HCT116 (cell line): ENCODE results near the gene BNC2. TPM values are rescaled to one million over a fixed set of nuclear protein-coding genes. Genes with fewer than 3 reads are reported as not detected.

Experiments used
- ATAC-seq: fragments of 200-7000 bp; cut with Tn5 transposase; 2 replicates; pipeline ENCODE4 v1.9.1; 2020; ENCODE audit warnings: mild to moderate bottlenecking, moderate library complexity
- BruUV-seq: library from RNA; stranded (reverse); fragments of 400-500 nt; replicated peaks from 2 replicates; lab custom pipeline; 2021; lab: Mats Ljungman, UMichigan
- CTCF ChIA-PET: fragments of 300-600 bp; sonication (Branson Sonifier 250); formaldehyde crosslinking; loops from one replicate; lab custom pipeline; 2021; ENCODE audit warnings: antibody characterized with exemption; lab: Charles Lee
- POLR2A ChIA-PET: fragments of 300-600, 350-600 bp; sonication (Branson Sonifier 250); formaldehyde crosslinking; loops from one replicate; lab custom pipeline; 2021; ENCODE audit warnings: antibody characterized with exemption; lab: Charles Lee
- RAD21 ChIA-PET, 2 experiments: fragments of 300-600 bp; sonication (Branson Sonifier 250); formaldehyde crosslinking; loops; one replicate each; lab custom pipeline; 2023; ENCODE audit warnings: low total read pairs in 2 of 2; ENCODE audit not compliant: uncharacterized antibody in 2 of 2, unreplicated experiment in 2 of 2, low non-redundant PET in 1 of 2; lab: Charles Lee
- DNase-seq: peaks from one replicate; pipeline ENCODE4 v3.0.0-alpha.2; 2010; ENCODE audit warnings: low read depth, low spot score
- H2AFZ ChIP-seq: fragments of 200-600 bp; shearing (Covaris generic), sonication (generic); 2 replicates; pipeline ENCODE4 v1.6.1; 2017; ENCODE audit warnings: low read depth, mixed run types, mixed read lengths, antibody characterized with exemption, low read length; ENCODE audit not compliant: poor library complexity, severe bottlenecking
- H3K27ac ChIP-seq: 2 replicates; pipeline ENCODE4 v1.5.1; 2012; ENCODE audit warnings: low read depth, low read length
- H3K27me3 ChIP-seq: fragments of 200-600 bp; sonication (generic); 2 replicates; pipeline ENCODE4 v1.6.1; 2016; ENCODE audit warnings: mixed run types, low read length, mixed read lengths; ENCODE audit not compliant: insufficient read depth
- H3K36me3 ChIP-seq, 2 experiments: fragments of 200-500 bp in 1 of 2; fragments of 200-600 bp in 1 of 2; sonication (Bioruptor generic) in 1 of 2; sonication (generic) in 1 of 2; 2 replicates each; pipeline versions ENCODE4 v1.5.1 to v1.6.1; 2014 to 2016; ENCODE audit warnings: low read length in 2 of 2, inconsistent platforms in 1 of 2, mixed read lengths in 1 of 2, mixed run types in 1 of 2; ENCODE audit not compliant: insufficient read depth in 2 of 2, control insufficient read depth in 1 of 2
- H3K4me1 ChIP-seq, 2 experiments: fragments of 200-600 bp in 1 of 2; sonication (generic) in 1 of 2; 2 replicates each; pipeline versions ENCODE4 v1.5.1 to v1.6.1; 2012 to 2017; ENCODE audit warnings: low read length in 2 of 2, inconsistent platforms in 1 of 2, mild to moderate bottlenecking in 1 of 2, mixed read lengths in 1 of 2, mixed run types in 1 of 2, moderate library complexity in 1 of 2; ENCODE audit not compliant: insufficient read depth in 2 of 2, control insufficient read depth in 1 of 2
- H3K4me2 ChIP-seq: fragments of 200-600 bp; sonication (generic); 2 replicates; pipeline ENCODE4 v1.6.1; 2017; ENCODE audit warnings: mixed run types, low read length, mixed read lengths
- H3K4me3 ChIP-seq, 2 experiments: fragments of 200-600 bp in 1 of 2; sonication (generic) in 1 of 2; replicated peaks in 1 of 2; 2 replicates each; pipeline ENCODE4 v1.5.1; 2011 to 2016; ENCODE audit warnings: low read length in 2 of 2, control low read depth in 1 of 2, low read depth in 1 of 2, mild to moderate bottlenecking in 1 of 2, mixed read lengths in 1 of 2, mixed run types in 1 of 2
- H3K79me2 ChIP-seq: fragments of 200-600 bp; sonication (generic); 2 replicates; pipeline ENCODE4 v1.6.1; 2017; ENCODE audit warnings: mild to moderate bottlenecking, mixed run types, low read length, moderate library complexity, mixed read lengths; ENCODE audit not compliant: insufficient read depth
- H3K9ac ChIP-seq: fragments of 200-600 bp; sonication (generic); 2 replicates; pipeline ENCODE4 v1.6.1; 2016; ENCODE audit warnings: low read length, mixed read lengths
- H3K9me2 ChIP-seq: fragments of 200-600 bp; sonication (generic), shearing (Covaris generic); 2 replicates; pipeline ENCODE4 v1.6.1; 2017; ENCODE audit warnings: mixed run types, mild to moderate bottlenecking, moderate library complexity; ENCODE audit not compliant: insufficient read depth
- H3K9me3 ChIP-seq, 2 experiments: fragments of 200-500 bp in 1 of 2; fragments of 200-600 bp in 1 of 2; sonication (Bioruptor generic) in 1 of 2; sonication (generic) in 1 of 2; 2 replicates each; pipeline ENCODE4 v1.6.1; 2014 to 2017; ENCODE audit warnings: low read length in 2 of 2, mixed read lengths in 2 of 2, inconsistent platforms in 1 of 2, low read depth in 1 of 2, mild to moderate bottlenecking in 1 of 2, mixed run types in 1 of 2, moderate library complexity in 1 of 2; ENCODE audit not compliant: control insufficient read depth in 1 of 2, insufficient read depth in 1 of 2
- H4K20me1 ChIP-seq: fragments of 200-600 bp; sonication (generic), shearing (Covaris generic); 2 replicates; pipeline ENCODE4 v1.6.1; 2017; ENCODE audit warnings: mixed run types, mild to moderate bottlenecking, moderate library complexity; ENCODE audit not compliant: insufficient read depth
- ATF3 ChIP-seq: IDR thresholded peaks from 2 replicates; pipeline ENCODE4 v1.6.1; 2012
- CBX3 ChIP-seq: IDR thresholded peaks from 2 replicates; pipeline ENCODE4 v1.6.1; 2012; ENCODE audit warnings: low read depth
- CEBPB ChIP-seq: IDR thresholded peaks from 2 replicates; pipeline ENCODE4 v1.6.1; 2012; ENCODE audit warnings: low read depth
- CTCF ChIP-seq, 3 experiments: fragments of 200-600 bp in 1 of 3; sonication (generic) in 1 of 3; IDR thresholded peaks in 2 of 3; conservative IDR thresholded peaks in 1 of 3; 2 replicates each; pipeline ENCODE4 v1.5.1; 2012 to 2017; ENCODE audit warnings: low read depth in 2 of 3, low read length in 2 of 3, antibody characterized with exemption in 1 of 3, borderline replicate concordance in 1 of 3, control low read depth in 1 of 3, mild to moderate bottlenecking in 1 of 3, mixed read lengths in 1 of 3, mixed run types in 1 of 3, moderate library complexity in 1 of 3; ENCODE audit not compliant: insufficient read depth in 1 of 3
- EGR1 ChIP-seq: IDR thresholded peaks from 2 replicates; pipeline ENCODE4 v1.6.1; 2012; ENCODE audit warnings: low read depth
- ELF1 ChIP-seq: IDR thresholded peaks from 2 replicates; pipeline ENCODE4 v1.6.1; 2012; ENCODE audit warnings: low read depth, borderline replicate concordance
- EZH2 ChIP-seq: fragments of 200-600 bp; sonication (generic); IDR thresholded peaks from 2 replicates; pipeline ENCODE4 v1.6.1; 2017; ENCODE audit warnings: antibody characterized with exemption, mixed run types
- EZH2phosphoT487 ChIP-seq: fragments of 200-600 bp; IDR thresholded peaks from 2 replicates; pipeline ENCODE4 v1.6.1; 2018; ENCODE audit warnings: antibody characterized with exemption, borderline replicate concordance
- JUND ChIP-seq: IDR thresholded peaks from 2 replicates; pipeline ENCODE4 v1.6.1; 2012
- MAX ChIP-seq: IDR thresholded peaks from 2 replicates; pipeline ENCODE4 v1.6.1; 2012
- POLR2AphosphoS5 ChIP-seq: IDR thresholded peaks from 2 replicates; pipeline ENCODE4 v1.6.1; 2011; ENCODE audit warnings: mild to moderate bottlenecking, low read depth, low read length, moderate library complexity
- REST ChIP-seq: IDR thresholded peaks from 2 replicates; pipeline ENCODE4 v1.6.1; 2012; ENCODE audit warnings: low read depth
- SP1 ChIP-seq: IDR thresholded peaks from 2 replicates; pipeline ENCODE4 v1.6.1; 2012; ENCODE audit warnings: low read depth
- SRF ChIP-seq: IDR thresholded peaks from 2 replicates; pipeline ENCODE4 v1.6.1; 2012; ENCODE audit warnings: low read depth
- TCF7L2 ChIP-seq: IDR thresholded peaks from 2 replicates; pipeline ENCODE4 v1.7.0; 2011; ENCODE audit warnings: borderline replicate concordance, inconsistent platforms; ENCODE audit not compliant: insufficient read depth, insufficient read length; ENCODE audit errors: extremely low read depth
- YY1 ChIP-seq: IDR thresholded peaks from 2 replicates; pipeline ENCODE4 v1.6.1; 2011; ENCODE audit warnings: low read length, low read depth, moderate library complexity, mild to moderate bottlenecking; ENCODE audit not compliant: insufficient replicate concordance; ENCODE audit errors: extremely low read depth
- ZBTB33 ChIP-seq: IDR thresholded peaks from 2 replicates; pipeline ENCODE4 v1.6.1; 2011; ENCODE audit warnings: mild to moderate bottlenecking, low read length, moderate library complexity; ENCODE audit not compliant: insufficient replicate concordance; ENCODE audit errors: extremely low read depth
- ZFX ChIP-seq: fragments of 450-650 bp; IDR thresholded peaks from 2 replicates; pipeline ENCODE4 v1.6.1; 2017
- ZNF274 ChIP-seq: fragments of 200-500 bp; sonication (Bioruptor generic); IDR thresholded peaks from 2 replicates; pipeline ENCODE4 v1.6.1; 2014; ENCODE audit warnings: mild to moderate bottlenecking, low read depth, low read length, inconsistent platforms
- intact Hi-C: fragments of 100-400 bp; cut with micrococcal nuclease; formaldehyde crosslinking; loops from 2 replicates; pipeline ENCODE4 v1.10.0; 2022
- total RNA-seq: library from RNA; stranded (reverse); gene quantifications from one replicate; pipeline ENCODE4 v1.2.1, GENCODE V29; 2021; ENCODE audit not compliant: unreplicated experiment

Gene BNC2
- total RNA-seq, 1 experiment from 2014 or later = 0.37 TPM

- H3K4me3 ChIP-seq = no peak overlapping the region
- H2AFZ ChIP-seq = no peak overlapping the region
- ATAC-seq (no peak), DNase-seq (no peak)
- H3K27me3 ChIP-seq = no peaks in the 10 kb centered on the region; the same call in 1 of the 2 replicates
- no peaks in the 10 kb centered on the region for H3K36me3 ChIP-seq
- H3K9me3 ChIP-seq = no peaks in the 10 kb centered on the region; a peak in 1 of 4 replicates
- CTCF ChIA-PET = no interaction called here
- H3K79me2 ChIP-seq = no peaks in the 10 kb centered on the region
- no TSS peak for BruUV-seq
- no peaks in the 10 kb centered on the region for H3K9me2 ChIP-seq
- intact Hi-C loops = no loop called here
- POLR2A ChIA-PET = no interaction called here
- no peak overlapping the region for H3K4me2 ChIP-seq
- no peak overlapping the region for H3K27ac ChIP-seq
- H3K4me1 ChIP-seq = no peaks in the 10 kb centered on the region
- RAD21 ChIA-PET = no interaction called here
- no peaks in the 10 kb centered on the region for H4K20me1 ChIP-seq
- no peak for TF ChIP-seq CTCF (IDR thresholded peaks at IDR 0.05 in 2 of 3, conservative IDR thresholded peaks at IDR 0.05 in 1 of 3; ENCODE audit: borderline replicate concordance in 1 of 3, insufficient read depth in 1 of 3, low read depth in 2 of 3, low read length in 2 of 3)
- no peak for TF ChIP-seq ELF1
- TF ChIP-seq YY1 = no peak
- TF ChIP-seq ZBTB33 = no peak
- no peak for TF ChIP-seq TCF7L2
- TF ChIP-seq EZH2 = no peak
- no peak for TF ChIP-seq ATF3
- no peak for TF ChIP-seq EGR1
- TF ChIP-seq REST = no peak
- no peak for TF ChIP-seq POLR2AphosphoS5
- TF ChIP-seq ZFX = no peak
- TF ChIP-seq JUND = no peak
- TF ChIP-seq MAX = no peak
- no peak for TF ChIP-seq ZNF274
- no peak for TF ChIP-seq EZH2phosphoT487
- no peak for TF ChIP-seq SRF
- no peak for TF ChIP-seq SP1
- no peak for TF ChIP-seq CBX3
- no peak for TF ChIP-seq CEBPB
- H3K9ac ChIP-seq = no peak overlapping the region
Observed at GRCh38 chr9:16803648-16804047, 66.8 kb downstream of the BNC2 start.
